Measurements from ENCODE around the gene FBXL5.

DNA sequence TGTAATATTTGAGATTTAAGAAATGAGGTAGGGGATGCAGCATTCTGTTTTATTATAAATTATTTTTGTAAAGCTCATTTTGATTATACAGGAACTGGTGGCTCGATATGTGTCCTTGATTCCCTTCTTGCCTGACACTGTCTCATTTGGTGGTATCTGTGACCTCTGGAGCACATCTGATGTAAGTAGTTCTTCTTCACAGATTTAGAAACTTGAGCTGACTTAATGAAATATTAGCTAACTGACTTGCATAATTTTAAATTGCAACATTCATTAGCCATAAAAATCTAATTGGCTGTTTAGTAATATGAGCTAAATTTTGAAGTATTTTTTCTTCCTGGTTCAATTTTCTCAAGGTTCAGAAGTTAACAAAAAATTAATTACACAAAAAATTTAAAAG lies 69.1 kb downstream of the FBXL5 start:
- TF ChIP-seq, protein P1, sequence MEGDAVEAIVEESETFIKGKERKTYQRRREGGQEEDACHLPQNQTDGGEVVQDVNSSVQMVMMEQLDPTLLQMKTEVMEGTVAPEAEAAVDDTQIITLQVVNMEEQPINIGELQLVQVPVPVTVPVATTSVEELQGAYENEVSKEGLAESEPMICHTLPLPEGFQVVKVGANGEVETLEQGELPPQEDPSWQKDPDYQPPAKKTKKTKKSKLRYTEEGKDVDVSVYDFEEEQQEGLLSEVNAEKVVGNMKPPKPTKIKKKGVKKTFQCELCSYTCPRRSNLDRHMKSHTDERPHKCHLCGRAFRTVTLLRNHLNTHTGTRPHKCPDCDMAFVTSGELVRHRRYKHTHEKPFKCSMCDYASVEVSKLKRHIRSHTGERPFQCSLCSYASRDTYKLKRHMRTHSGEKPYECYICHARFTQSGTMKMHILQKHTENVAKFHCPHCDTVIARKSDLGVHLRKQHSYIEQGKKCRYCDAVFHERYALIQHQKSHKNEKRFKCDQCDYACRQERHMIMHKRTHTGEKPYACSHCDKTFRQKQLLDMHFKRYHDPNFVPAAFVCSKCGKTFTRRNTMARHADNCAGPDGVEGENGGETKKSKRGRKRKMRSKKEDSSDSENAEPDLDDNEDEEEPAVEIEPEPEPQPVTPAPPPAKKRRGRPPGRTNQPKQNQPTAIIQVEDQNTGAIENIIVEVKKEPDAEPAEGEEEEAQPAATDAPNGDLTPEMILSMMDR (IDR thresholded peaks at IDR 0.05) = no peak
- no peak for TF ChIP-seq POLR2A (IDR thresholded peaks at IDR 0.05)
- TF ChIP-seq POLR2AphosphoS5 (IDR thresholded peaks at IDR 0.05) = no peak

All from breast epithelium (tissue), 3 donors.